Measurements from ENCODE around the gene CHMP4B.

CHMP4B gene

GRCh38 chr20:33787253-33787891, 23.8 kb upstream of the CHMP4B start (continued):
- TF ChIP-seq POU6F1 (CRISPR knock-in tag; IDR thresholded peaks at IDR 0.05; ENCODE audit: borderline replicate concordance, low read depth), result no peak

GRCh38 chr20:33788351-33789049, 22.6 kb upstream of the CHMP4B start:
- no peak for TF ChIP-seq CSDC2 (CRISPR knock-in tag; IDR thresholded peaks at IDR 0.05)
- no peak for TF ChIP-seq BACH2 (CRISPR knock-in tag; IDR thresholded peaks at IDR 0.05; ENCODE audit: borderline replicate concordance)
- TF ChIP-seq ISL1 (CRISPR knock-in tag; IDR thresholded peaks at IDR 0.05), result no peak
- no peak for TF ChIP-seq POU6F1 (CRISPR knock-in tag; IDR thresholded peaks at IDR 0.05; ENCODE audit: borderline replicate concordance, low read depth)
- TF ChIP-seq ZFP3 (CRISPR knock-in tag; IDR thresholded peaks at IDR 0.05), result no peak
- TF ChIP-seq ARNTL (CRISPR knock-in tag; IDR thresholded peaks at IDR 0.05; ENCODE audit: borderline replicate concordance, low read depth), result no peak
- no peak for ATAC-seq

GRCh38 chr20:33789109-33789857, 21.9 kb upstream of the CHMP4B start:
- peak; percentile 83 for TF ChIP-seq ISL1 (CRISPR knock-in tag; IDR thresholded peaks at IDR 0.05)
- TF ChIP-seq ZNF8 (CRISPR knock-in tag; IDR thresholded peaks at IDR 0.05), result no peak
- TF ChIP-seq CSRNP3 (CRISPR knock-in tag; IDR thresholded peaks at IDR 0.05), result no peak
- no peak; the same call in none of the 2 replicates for TF ChIP-seq ZFP3 (CRISPR knock-in tag; IDR thresholded peaks at IDR 0.05)
- no peak for TF ChIP-seq GLIS3 (CRISPR knock-in tag; IDR thresholded peaks at IDR 0.05)
- peak; percentile 50; the same call in 1 of the 2 replicates for TF ChIP-seq TCF4 (CRISPR knock-in tag; IDR thresholded peaks at IDR 0.05; ENCODE audit: borderline replicate concordance)
- TF ChIP-seq PPARA (CRISPR knock-in tag; IDR thresholded peaks at IDR 0.05; ENCODE audit: borderline replicate concordance), result no peak
- TF ChIP-seq POU6F1 (CRISPR knock-in tag; IDR thresholded peaks at IDR 0.05; ENCODE audit: borderline replicate concordance, low read depth), result no peak
- TF ChIP-seq TSHZ2 (CRISPR knock-in tag; IDR thresholded peaks at IDR 0.05), result 0 out of 2 replicates have a peak, but pooled peaks have one; percentile 52
- no peak; the same call in 1 of the 2 replicates for TF ChIP-seq CSDC2 (CRISPR knock-in tag; IDR thresholded peaks at IDR 0.05)
- ATAC-seq, result peak; percentile 89

- peak; percentile 60; the same call in 1 of the 3 replicates for ATAC-seq
- no peak for TF ChIP-seq OSR1 (CRISPR knock-in tag; IDR thresholded peaks at IDR 0.05)
- no peak for TF ChIP-seq ISL1 (CRISPR knock-in tag; IDR thresholded peaks at IDR 0.05)
- no peak for TF ChIP-seq PATZ1 (CRISPR knock-in tag; IDR thresholded peaks at IDR 0.05; ENCODE audit: borderline replicate concordance)
- TF ChIP-seq TSHZ2 (CRISPR knock-in tag; IDR thresholded peaks at IDR 0.05), result no peak
- no peak for TF ChIP-seq RARB (CRISPR knock-in tag; IDR thresholded peaks at IDR 0.05)
- no peak for TF ChIP-seq ZFP30 (CRISPR knock-in tag; IDR thresholded peaks at IDR 0.05)
- TF ChIP-seq ARNTL (CRISPR knock-in tag; IDR thresholded peaks at IDR 0.05; ENCODE audit: borderline replicate concordance, low read depth), result no peak
- TF ChIP-seq SNAI2 (CRISPR knock-in tag; IDR thresholded peaks at IDR 0.05), result no peak
- TF ChIP-seq PPARA (CRISPR knock-in tag; IDR thresholded peaks at IDR 0.05; ENCODE audit: borderline replicate concordance), result no peak
- TF ChIP-seq ZFP3 (CRISPR knock-in tag; IDR thresholded peaks at IDR 0.05), result no peak
- TF ChIP-seq ZNF8 (CRISPR knock-in tag; IDR thresholded peaks at IDR 0.05), result no peak
- no peak for TF ChIP-seq ZNF70 (CRISPR knock-in tag; IDR thresholded peaks at IDR 0.05)
These were observed 21.3 kb upstream of the CHMP4B start for GRCh38 chr20:33789858-33790182.
